Smooth muscle cell (in vitro differentiated cells): ENCODE results near the gene NDUFV3. TPM values are rescaled to one million over a fixed set of nuclear protein-coding genes. Genes with fewer than 3 reads are reported as not detected.

Experiments
- DNase-seq: peaks from one replicate; lab custom pipeline; 2025; ENCODE audit not compliant: unreplicated experiment; lab: John Stamatoyannopoulos, UW
- H2AFZ ChIP-seq: fragments of 200-600 bp; sonication (generic); 2 replicates; pipeline ENCODE4 v1.6.0; 2016; ENCODE audit warnings: antibody characterized with exemption, low read depth, mild to moderate bottlenecking
- H3F3A ChIP-seq: fragments of 200-600 bp; sonication (generic); 2 replicates; pipeline ENCODE4 v1.6.0; 2017; ENCODE audit warnings: antibody characterized with exemption, low read depth
- H3K27ac ChIP-seq: fragments of 200-600 bp; sonication (generic); 2 replicates; pipeline ENCODE4 v1.5.1; 2016; ENCODE audit warnings: low read depth, mild to moderate bottlenecking
- H3K27me3 ChIP-seq: fragments of 200-600 bp; sonication (generic); 2 replicates; pipeline ENCODE4 v1.6.1; 2016; ENCODE audit warnings: low read depth, mild to moderate bottlenecking
- H3K36me3 ChIP-seq: fragments of 200-600 bp; sonication (generic); 2 replicates; pipeline ENCODE4 v1.5.1; 2016; ENCODE audit warnings: low read depth
- H3K4me1 ChIP-seq: fragments of 200-600 bp; sonication (generic); 2 replicates; pipeline ENCODE4 v1.5.1; 2016; ENCODE audit warnings: low read depth
- H3K4me2 ChIP-seq: fragments of 200-600 bp; sonication (generic); 2 replicates; pipeline ENCODE4 v1.6.0; 2016; ENCODE audit warnings: mild to moderate bottlenecking
- H3K4me3 ChIP-seq: fragments of 200-600 bp; sonication (generic); 2 replicates; pipeline ENCODE4 v1.5.1; 2016; ENCODE audit warnings: mild to moderate bottlenecking
- H3K79me2 ChIP-seq: fragments of 200-600 bp; sonication (generic); 2 replicates; pipeline ENCODE4 v1.6.0; 2016; ENCODE audit warnings: low read depth, mild to moderate bottlenecking
- H3K9ac ChIP-seq: fragments of 200-600 bp; sonication (generic); 2 replicates; pipeline ENCODE4 v1.6.0; 2016; ENCODE audit warnings: low read depth
- H3K9me3 ChIP-seq: fragments of 200-600 bp; sonication (generic); replicated peaks from 2 replicates; pipeline ENCODE4 v1.5.1; 2016; ENCODE audit warnings: low read depth
- H4K20me1 ChIP-seq: fragments of 200-600 bp; sonication (generic); 2 replicates; pipeline ENCODE4 v1.6.0; 2016; ENCODE audit warnings: low read depth
- WGBS: methylation state at CpG from one replicate; pipeline ENCODE4 v1.1.7; 2016; ENCODE audit warnings: low lambda C conversion rate; 5-methylcytosine and 5-hydroxymethylcytosine counted together
- polyA plus RNA-seq: library from polyadenylated mRNA; unstranded; fragments of >200 nt; fragmentation: Nextera tagmentation; extraction: Ambion mirVana; gene quantifications from 2 replicates; pipeline ENCODE4 v1.2.1, GENCODE V29; 2016
- total RNA-seq: library from RNA; depleted of rRNA; stranded (reverse); fragments of >200 nt; gene quantifications from 2 replicates; pipeline ENCODE4 v1.2.3, GENCODE V29; 2014
- TF ChIP-seq, protein P1 (sequence below): fragments of 200-600 bp; sonication (generic); IDR thresholded peaks from 2 replicates; pipeline ENCODE4 v1.5.1; 2017; ENCODE audit warnings: borderline replicate concordance, mild to moderate bottlenecking, antibody characterized with exemption; ENCODE audit not compliant: insufficient read depth, poor library complexity, severe bottlenecking

Gene NDUFV3
- total and polyA plus RNA-seq, 2 experiments from 2014 or later: 23.3 to 28.4 TPM

GRCh38 chr21:42850866-42851391, 42.2 kb upstream of the NDUFV3 start:
- H3F3A ChIP-seq: no peaks in the 10 kb centered on the region
- TF ChIP-seq, protein P1, sequence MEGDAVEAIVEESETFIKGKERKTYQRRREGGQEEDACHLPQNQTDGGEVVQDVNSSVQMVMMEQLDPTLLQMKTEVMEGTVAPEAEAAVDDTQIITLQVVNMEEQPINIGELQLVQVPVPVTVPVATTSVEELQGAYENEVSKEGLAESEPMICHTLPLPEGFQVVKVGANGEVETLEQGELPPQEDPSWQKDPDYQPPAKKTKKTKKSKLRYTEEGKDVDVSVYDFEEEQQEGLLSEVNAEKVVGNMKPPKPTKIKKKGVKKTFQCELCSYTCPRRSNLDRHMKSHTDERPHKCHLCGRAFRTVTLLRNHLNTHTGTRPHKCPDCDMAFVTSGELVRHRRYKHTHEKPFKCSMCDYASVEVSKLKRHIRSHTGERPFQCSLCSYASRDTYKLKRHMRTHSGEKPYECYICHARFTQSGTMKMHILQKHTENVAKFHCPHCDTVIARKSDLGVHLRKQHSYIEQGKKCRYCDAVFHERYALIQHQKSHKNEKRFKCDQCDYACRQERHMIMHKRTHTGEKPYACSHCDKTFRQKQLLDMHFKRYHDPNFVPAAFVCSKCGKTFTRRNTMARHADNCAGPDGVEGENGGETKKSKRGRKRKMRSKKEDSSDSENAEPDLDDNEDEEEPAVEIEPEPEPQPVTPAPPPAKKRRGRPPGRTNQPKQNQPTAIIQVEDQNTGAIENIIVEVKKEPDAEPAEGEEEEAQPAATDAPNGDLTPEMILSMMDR: peak; percentile 31
- no peak overlapping the region for H3K4me3 ChIP-seq
- H3K36me3 ChIP-seq: no peaks in the 10 kb centered on the region
- no peaks in the 10 kb centered on the region for H3K27me3 ChIP-seq
- no peak for DNase-seq
- H2AFZ ChIP-seq: no peak overlapping the region
- no peaks in the 10 kb centered on the region for H3K9me3 ChIP-seq
- H3K9ac ChIP-seq: no peak overlapping the region
- H3K4me2 ChIP-seq: no peak overlapping the region
- no peak overlapping the region for H3K27ac ChIP-seq
- peaks cover 5% of the 10 kb centered on the region for H4K20me1 ChIP-seq
- 83% methylated on average over 20 of the region's 21 CpGs for WGBS
- H3K79me2 ChIP-seq: no peaks in the 10 kb centered on the region
- no peaks in the 10 kb centered on the region for H3K4me1 ChIP-seq

- Histone ChIP-seq H4K20me1 (peaks cover 6% of the 10 kb centered on the region), H3K4me1 (no peaks in the 10 kb centered on the region), H3K36me3 (no peaks in the 10 kb centered on the region), H3K27ac (no peak overlapping the region), H3K9ac (no peak overlapping the region), H3K79me2 (no peaks in the 10 kb centered on the region), H3K4me3 (no peak overlapping the region), H2AFZ (no peak overlapping the region), H3K9me3 (no peaks in the 10 kb centered on the region), H3K27me3 (no peaks in the 10 kb centered on the region), H3K4me2 (no peak overlapping the region), H3F3A (no peaks in the 10 kb centered on the region)
- 95% methylated on average over 19 of the region's 19 CpGs for WGBS
- TF ChIP-seq, protein P1: no peak
- DNase-seq: no peak
Measured at GRCh38 chr21:42851812-42852665, 41.1 kb upstream of the NDUFV3 start.

GRCh38 chr21:42852925-42853570, 40.1 kb upstream of the NDUFV3 start:
- TF ChIP-seq, protein P1: no peak
- Histone ChIP-seq H4K20me1 (peaks cover 8% of the 10 kb centered on the region), H3K9ac (no peak overlapping the region), H3K27me3 (no peaks in the 10 kb centered on the region), H3K4me2 (no peak overlapping the region), H3K79me2 (no peaks in the 10 kb centered on the region), H3K4me3 (no peak overlapping the region), H3K36me3 (no peaks in the 10 kb centered on the region), H3K27ac (no peak overlapping the region), H3K4me1 (no peaks in the 10 kb centered on the region), H3K9me3 (no peaks in the 10 kb centered on the region), H2AFZ (no peak overlapping the region), H3F3A (no peaks in the 10 kb centered on the region)
- no peak for DNase-seq
- WGBS: 98% methylated on average over 20 of the region's 20 CpGs
